Measurements from ENCODE around the gene FIG4. TPM values are rescaled to one million over a fixed set of nuclear protein-coding genes. Genes with fewer than 3 reads are reported as not detected.

FIG4 gene
- total RNA-seq, 1 donor from 2014 or later = 8.5 TPM

- Mint-ChIP-seq H3K27me3 (no peaks in the 10 kb centered on the region), H3K4me1 (no peaks in the 10 kb centered on the region), H3K27ac (no peak overlapping the region), H3K36me3 (ENCODE audit: low read depth) (peaks cover 6% of the 10 kb centered on the region), H3K9me3 (no peaks in the 10 kb centered on the region), H3K4me3 (no peak overlapping the region)
- intact Hi-C loops (cut with micrococcal nuclease) = no loop called here
- DNase-seq = no peak
These were observed 89.9 kb downstream of the FIG4 start for GRCh38 chr6:109781001-109781400.

- Mint-ChIP-seq H3K27ac (no peak overlapping the region), H3K27me3 (no peaks in the 10 kb centered on the region), H3K4me3 (no peak overlapping the region), H3K36me3 (ENCODE audit: low read depth) (peaks cover 14% of the 10 kb centered on the region), H3K4me1 (no peaks in the 10 kb centered on the region), H3K9me3 (no peaks in the 10 kb centered on the region)
- intact Hi-C loops (cut with micrococcal nuclease) = no loop called here
- DNase-seq = no peak
These were observed 91.4 kb downstream of the FIG4 start for GRCh38 chr6:109782491-109782999.

- Mint-ChIP-seq H3K9me3 (no peaks in the 10 kb centered on the region), H3K27ac (no peak overlapping the region), H3K4me1 (no peaks in the 10 kb centered on the region), H3K36me3 (ENCODE audit: low read depth) (peaks cover 18% of the 10 kb centered on the region), H3K27me3 (no peaks in the 10 kb centered on the region), H3K4me3 (no peak overlapping the region)
- DNase-seq = no peak
- intact Hi-C loops (cut with micrococcal nuclease) = no loop called here
These were observed 92.3 kb downstream of the FIG4 start for GRCh38 chr6:109783250-109783986.

- H3K36me3 Mint-ChIP-seq (ENCODE audit: low read depth) = peaks cover 28% of the 10 kb centered on the region
These were observed 96.2 kb downstream of the FIG4 start for GRCh38 chr6:109787312-109787711.

DNA sequence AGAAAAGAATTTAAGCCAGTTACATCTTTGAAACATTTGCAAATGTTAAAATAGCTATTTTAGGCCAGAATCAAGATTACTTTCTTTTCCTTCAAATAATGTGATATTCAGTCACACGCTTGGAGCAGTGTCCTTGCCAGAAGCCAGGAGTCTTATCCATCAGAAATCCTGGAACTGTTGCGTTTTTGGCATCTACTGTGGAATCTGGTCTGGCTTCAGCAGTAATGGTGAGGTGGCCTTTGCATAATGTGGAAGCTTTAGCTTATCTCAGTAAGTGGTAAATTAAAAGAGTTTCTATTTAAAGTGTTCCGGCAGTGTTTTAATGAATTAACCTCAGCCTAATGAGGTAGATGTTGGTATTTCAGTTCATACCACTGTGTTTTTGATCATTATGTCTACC lies 97.6 kb downstream of the FIG4 start:
- DNase-seq = no peak
- intact Hi-C loops (cut with micrococcal nuclease) = no loop called here
- no peak overlapping the region for H3K27ac Mint-ChIP-seq
- no peak overlapping the region for H3K4me3 Mint-ChIP-seq
- H3K9me3 Mint-ChIP-seq = no peaks in the 10 kb centered on the region
- peaks cover 28% of the 10 kb centered on the region for H3K36me3 Mint-ChIP-seq (ENCODE audit: low read depth)
- no peaks in the 10 kb centered on the region for H3K4me1 Mint-ChIP-seq
- no peaks in the 10 kb centered on the region for H3K27me3 Mint-ChIP-seq

More at GRCh38 chr6:109787312-109787711, 96.2 kb downstream of the FIG4 start:
- H3K4me1 Mint-ChIP-seq = no peaks in the 10 kb centered on the region
- H3K27ac Mint-ChIP-seq = no peak overlapping the region
- intact Hi-C loops (cut with micrococcal nuclease) = no loop called here
- no peak overlapping the region for H3K4me3 Mint-ChIP-seq
- H3K27me3 Mint-ChIP-seq = no peaks in the 10 kb centered on the region
- no peaks in the 10 kb centered on the region for H3K9me3 Mint-ChIP-seq
- no peak for DNase-seq

GRCh38 chr6:109790131-109790530 lies 99.0 kb downstream of the FIG4 start:
- no peaks in the 10 kb centered on the region for H3K9me3 Mint-ChIP-seq
- intact Hi-C loops (cut with micrococcal nuclease) = no loop called here
- H3K4me1 Mint-ChIP-seq = peaks cover 5% of the 10 kb centered on the region
- H3K27ac Mint-ChIP-seq = no peak overlapping the region
- peaks cover 26% of the 10 kb centered on the region for H3K36me3 Mint-ChIP-seq (ENCODE audit: low read depth)
- H3K4me3 Mint-ChIP-seq = no peak overlapping the region
- H3K27me3 Mint-ChIP-seq = no peaks in the 10 kb centered on the region
- no peak for DNase-seq

GRCh38 chr6:109791301-109791700 lies 100.2 kb downstream of the FIG4 start:
- H3K36me3 Mint-ChIP-seq (ENCODE audit: low read depth) = peaks cover 19% of the 10 kb centered on the region
- no peaks in the 10 kb centered on the region for H3K27me3 Mint-ChIP-seq
- H3K4me1 Mint-ChIP-seq = peaks cover 5% of the 10 kb centered on the region
- H3K27ac Mint-ChIP-seq = no peak overlapping the region
- H3K9me3 Mint-ChIP-seq = no peaks in the 10 kb centered on the region
- H3K4me3 Mint-ChIP-seq = no peak overlapping the region
- intact Hi-C loops (cut with micrococcal nuclease) = no loop called here
- no peak for DNase-seq

GRCh38 chr6:109793021-109793420 lies 101.9 kb downstream of the FIG4 start:
- Mint-ChIP-seq H3K27me3 (no peaks in the 10 kb centered on the region), H3K9me3 (no peaks in the 10 kb centered on the region), H3K36me3 (ENCODE audit: low read depth) (peaks cover 16% of the 10 kb centered on the region), H3K27ac (no peak overlapping the region), H3K4me1 (peaks cover 5% of the 10 kb centered on the region), H3K4me3 (no peak overlapping the region)
- no peak for DNase-seq
- intact Hi-C loops (cut with micrococcal nuclease) = no loop called here

DNA sequence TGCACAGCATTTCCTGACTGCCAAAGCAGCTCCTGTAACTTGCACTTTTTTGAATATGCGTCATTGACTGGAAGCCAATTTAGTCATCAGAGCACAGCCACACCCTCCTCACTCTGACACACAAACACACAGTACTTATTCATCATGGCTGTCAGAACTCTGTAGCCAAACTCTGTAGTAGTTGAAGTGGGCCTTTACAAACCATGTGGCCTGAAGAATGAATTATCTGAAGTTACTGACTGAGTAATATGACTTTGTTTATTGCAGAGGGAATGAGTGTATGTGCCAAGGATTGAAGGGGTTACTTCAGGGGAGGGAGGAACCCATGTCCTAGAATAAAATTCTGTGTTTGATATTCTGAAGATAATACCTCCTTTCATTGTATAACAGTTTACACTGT lies 102.7 kb downstream of the FIG4 start:
- Mint-ChIP-seq H3K27ac (peak overlapping the region; percentile 81), H3K9me3 (no peaks in the 10 kb centered on the region)
- peak; percentile 67 for DNase-seq

DNA sequence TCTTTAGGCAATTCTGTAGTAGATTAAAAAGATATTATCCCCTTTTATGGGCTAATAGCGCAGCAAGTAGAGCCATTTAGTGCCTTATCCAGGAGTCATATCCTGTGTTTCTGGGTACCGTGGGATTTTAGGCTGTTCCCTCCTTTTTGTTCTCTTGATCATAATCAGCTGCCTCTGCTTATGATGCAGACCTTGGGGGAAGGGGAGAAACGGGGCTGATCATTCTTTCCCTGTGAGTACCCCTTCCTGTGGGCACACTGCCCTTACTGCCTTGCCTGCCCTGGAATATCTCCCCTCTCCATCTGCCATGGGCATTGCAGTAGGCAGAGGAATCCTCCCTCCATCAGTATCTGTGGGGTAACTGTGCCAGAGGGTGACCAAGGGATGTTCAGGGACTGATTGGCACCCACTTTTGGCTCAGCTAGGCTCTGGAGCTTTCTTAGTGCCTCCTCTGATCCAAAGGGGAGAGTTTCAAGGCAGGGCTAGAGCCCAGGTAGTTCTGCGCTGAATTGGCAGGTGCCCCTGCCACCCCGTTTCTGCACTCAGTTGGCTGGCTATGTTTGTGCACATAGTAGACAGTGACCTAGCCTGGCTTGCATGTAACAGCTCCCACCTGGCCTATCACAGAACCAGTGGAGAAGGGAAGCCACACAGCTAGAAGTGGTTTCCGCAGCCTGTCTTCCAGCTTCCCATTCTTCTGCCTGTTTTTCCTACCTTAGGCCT lies 103.3 kb downstream of the FIG4 start:
- Mint-ChIP-seq H3K27ac (peak overlapping the region; percentile 81), H3K9me3 (no peaks in the 10 kb centered on the region), H3K36me3 (ENCODE audit: low read depth) (peaks cover 10% of the 10 kb centered on the region), H3K4me1 (peaks cover 5% of the 10 kb centered on the region), H3K4me3 (no peak overlapping the region), H3K27me3 (no peaks in the 10 kb centered on the region)
- intact Hi-C loops (cut with micrococcal nuclease) = no loop called here
- DNase-seq = no peak

More for the DNA sequence above, 102.7 kb downstream of the FIG4 start:
- Mint-ChIP-seq H3K4me3 (no peak overlapping the region), H3K27me3 (no peaks in the 10 kb centered on the region), H3K4me1 (peaks cover 5% of the 10 kb centered on the region), H3K36me3 (ENCODE audit: low read depth) (peaks cover 12% of the 10 kb centered on the region)
- intact Hi-C loops (cut with micrococcal nuclease) = no loop called here

DNA sequence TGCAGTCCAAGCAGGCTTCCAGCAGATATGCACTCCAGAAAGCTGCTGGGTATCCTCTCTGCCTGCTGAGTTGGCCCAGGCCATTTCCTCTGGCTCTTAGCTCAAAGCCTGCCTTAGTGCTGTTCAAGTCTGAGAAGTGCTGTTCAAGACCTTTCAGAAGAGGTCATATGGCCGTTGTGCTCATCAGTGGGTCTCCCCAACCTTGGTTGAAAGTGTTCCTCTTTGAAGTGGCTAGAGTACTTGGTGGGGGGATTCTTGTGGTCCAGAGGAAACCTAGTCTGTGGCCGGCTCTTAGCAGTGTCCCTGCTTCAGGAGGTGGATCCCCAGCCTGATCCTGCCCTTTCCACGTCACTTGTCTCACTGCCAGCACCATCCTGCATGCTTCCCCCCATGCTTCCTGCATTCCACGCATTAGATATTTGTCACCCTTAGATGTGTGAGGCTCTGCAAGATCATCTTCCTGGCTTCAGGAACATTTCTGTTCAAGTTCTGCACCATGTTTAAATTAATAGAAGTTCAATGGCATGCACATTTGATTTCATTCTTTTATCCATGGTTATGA lies 105.0 kb downstream of the FIG4 start:
- H3K27ac Mint-ChIP-seq = no peak overlapping the region
- H3K9me3 Mint-ChIP-seq = no peaks in the 10 kb centered on the region
- DNase-seq = no peak
- peaks cover 8% of the 10 kb centered on the region for H3K36me3 Mint-ChIP-seq (ENCODE audit: low read depth)
- no peaks in the 10 kb centered on the region for H3K27me3 Mint-ChIP-seq
- peaks cover 5% of the 10 kb centered on the region for H3K4me1 Mint-ChIP-seq
- intact Hi-C loops (cut with micrococcal nuclease) = no loop called here
- no peak overlapping the region for H3K4me3 Mint-ChIP-seq

DNA sequence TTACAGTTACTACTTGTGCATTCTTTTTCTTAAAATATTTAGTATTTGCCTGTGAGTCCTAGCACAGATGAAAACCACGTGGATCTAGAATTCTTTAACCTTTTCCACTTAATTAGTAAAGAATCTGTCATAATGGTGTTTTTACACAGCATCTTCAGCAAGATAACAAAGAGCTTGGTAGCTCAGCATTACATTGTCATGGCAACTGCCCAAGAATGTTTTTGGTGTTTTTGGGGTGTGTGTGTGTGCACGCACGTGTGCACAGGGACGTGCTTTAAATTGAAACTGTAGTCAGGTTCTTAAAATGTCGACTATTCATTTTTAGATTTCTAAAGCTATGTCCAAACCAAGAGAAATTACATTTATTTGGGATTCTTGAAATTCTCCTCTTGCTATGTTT lies 108.0 kb downstream of the FIG4 start:
- DNase-seq = no peak
- no peaks in the 10 kb centered on the region for H3K27me3 Mint-ChIP-seq
- no peaks in the 10 kb centered on the region for H3K9me3 Mint-ChIP-seq
- intact Hi-C loops (cut with micrococcal nuclease) = no loop called here
- H3K4me1 Mint-ChIP-seq = peaks cover 10% of the 10 kb centered on the region
- H3K4me3 Mint-ChIP-seq = no peak overlapping the region
- peaks cover 2% of the 10 kb centered on the region for H3K36me3 Mint-ChIP-seq (ENCODE audit: low read depth)
- no peak overlapping the region for H3K27ac Mint-ChIP-seq

DNA sequence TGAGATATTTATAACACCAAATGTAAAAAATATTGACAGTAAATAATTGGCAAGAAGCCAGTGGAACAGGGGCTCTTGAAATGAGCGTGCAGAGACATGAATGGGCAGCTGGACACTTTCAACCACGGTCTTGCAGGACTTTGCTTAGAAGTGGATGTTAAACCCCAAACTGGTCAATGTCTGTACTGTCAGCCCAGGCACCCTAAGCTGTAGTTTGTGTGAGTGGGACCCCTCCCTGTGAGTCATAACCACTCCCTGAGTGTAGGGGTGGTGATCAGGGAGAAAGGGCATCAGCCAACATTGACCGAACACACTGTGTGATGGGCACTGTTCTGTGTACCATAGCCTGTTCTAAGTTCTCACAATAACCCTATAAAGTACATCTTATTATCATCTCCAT lies 108.6 kb downstream of the FIG4 start:
- Mint-ChIP-seq H3K36me3 (ENCODE audit: low read depth) (peaks cover 2% of the 10 kb centered on the region), H3K9me3 (no peaks in the 10 kb centered on the region), H3K4me1 (peaks cover 10% of the 10 kb centered on the region), H3K27ac (no peak overlapping the region), H3K4me3 (no peak overlapping the region), H3K27me3 (no peaks in the 10 kb centered on the region)
- intact Hi-C loops (cut with micrococcal nuclease) = no loop called here
- no peak for DNase-seq

DNA sequence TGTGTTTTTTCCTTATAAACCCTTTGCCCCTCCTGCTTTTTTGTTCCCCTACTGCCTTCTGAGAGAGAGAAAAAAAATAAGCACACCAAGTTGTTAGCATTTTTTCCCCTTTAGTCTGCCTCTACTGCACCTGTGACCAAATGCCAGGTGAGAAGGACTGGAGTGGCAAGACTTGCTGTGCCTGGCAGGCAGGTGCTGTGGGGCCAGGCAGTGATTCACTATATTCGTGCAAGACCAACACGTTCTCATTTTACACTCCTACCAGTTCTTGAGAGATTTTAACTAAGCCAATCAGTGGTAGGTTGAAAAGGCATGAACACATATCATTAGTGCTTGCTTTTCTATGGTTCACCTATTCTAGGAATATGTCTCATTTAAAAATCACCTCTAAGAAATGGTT lies 109.7 kb downstream of the FIG4 start:
- H3K27ac Mint-ChIP-seq = no peak overlapping the region
- intact Hi-C loops (cut with micrococcal nuclease) = no loop called here
- no peaks in the 10 kb centered on the region for H3K27me3 Mint-ChIP-seq
- H3K4me1 Mint-ChIP-seq = peaks cover 8% of the 10 kb centered on the region
- peaks cover 2% of the 10 kb centered on the region for H3K36me3 Mint-ChIP-seq (ENCODE audit: low read depth)
- no peaks in the 10 kb centered on the region for H3K9me3 Mint-ChIP-seq
- DNase-seq = no peak
- H3K4me3 Mint-ChIP-seq = no peak overlapping the region
